NK-92 (cell line): Measurements from ENCODE around the gene LOXL4.
"Not testable (repeated sequence)": the region's sequence is repeated elsewhere in the genome, so short reads cannot be mapped to it uniquely, and the experiment has no call there.

Source experiments
- DNase-seq: peaks from one replicate; lab custom pipeline; 2025; ENCODE audit not compliant: unreplicated experiment; lab: John Stamatoyannopoulos, UW

Gene LOXL4

GRCh38 chr10:98246911-98247805 is 20.8 kb downstream of the LOXL4 start:
- no peak for DNase-seq

- no peak for DNase-seq
Observed at GRCh38 chr10:98244586-98244985, 23.4 kb downstream of the LOXL4 start.

DNA sequence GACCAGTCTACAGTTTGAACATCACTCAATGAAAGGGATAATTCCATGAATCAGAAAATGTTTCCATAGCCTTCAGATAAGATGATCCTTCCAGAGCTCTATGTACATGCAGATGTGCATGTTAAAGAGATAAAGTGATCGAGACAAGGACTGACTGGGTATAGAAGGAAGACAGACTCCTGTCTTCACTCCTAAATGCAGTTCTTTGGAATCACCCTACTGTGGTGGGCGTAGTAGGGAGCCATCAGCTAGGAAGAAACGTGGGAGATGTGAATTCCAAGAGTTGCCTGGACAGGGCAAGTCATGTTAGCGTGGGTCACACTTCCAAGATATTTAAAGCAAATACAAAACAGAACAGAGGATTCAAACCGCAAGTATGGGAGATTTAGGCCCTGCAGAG is 23.9 kb downstream of the LOXL4 start:
- no peak for DNase-seq

GRCh38 chr10:98242823-98243222 is 25.2 kb downstream of the LOXL4 start:
- DNase-seq, result no peak

- DNase-seq, result no peak
Observed at GRCh38 chr10:98240524-98240923, 27.5 kb downstream of the LOXL4 start.

GRCh38 chr10:98238391-98238790 is 29.6 kb downstream of the LOXL4 start:
- no peak for DNase-seq

DNA sequence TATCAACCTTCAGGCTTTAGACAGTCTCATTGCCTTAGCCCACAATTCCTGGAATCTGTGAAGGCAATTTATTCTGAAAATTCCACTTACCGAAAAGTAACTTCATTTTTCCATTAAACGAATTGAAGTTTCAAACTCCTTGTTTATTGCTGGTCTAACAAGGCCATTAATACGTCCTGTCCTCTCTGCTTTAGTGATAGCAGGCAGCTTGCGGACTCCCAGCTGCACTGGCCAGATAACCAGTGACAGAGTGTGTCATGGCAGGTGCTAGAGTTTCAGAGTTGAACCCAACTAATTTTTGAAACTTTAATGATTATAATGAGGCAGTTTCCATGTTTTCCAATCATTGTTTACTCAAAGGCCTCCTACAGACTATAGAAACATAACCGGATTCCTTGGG is 31.1 kb downstream of the LOXL4 start:
- DNase-seq, result no peak

DNA sequence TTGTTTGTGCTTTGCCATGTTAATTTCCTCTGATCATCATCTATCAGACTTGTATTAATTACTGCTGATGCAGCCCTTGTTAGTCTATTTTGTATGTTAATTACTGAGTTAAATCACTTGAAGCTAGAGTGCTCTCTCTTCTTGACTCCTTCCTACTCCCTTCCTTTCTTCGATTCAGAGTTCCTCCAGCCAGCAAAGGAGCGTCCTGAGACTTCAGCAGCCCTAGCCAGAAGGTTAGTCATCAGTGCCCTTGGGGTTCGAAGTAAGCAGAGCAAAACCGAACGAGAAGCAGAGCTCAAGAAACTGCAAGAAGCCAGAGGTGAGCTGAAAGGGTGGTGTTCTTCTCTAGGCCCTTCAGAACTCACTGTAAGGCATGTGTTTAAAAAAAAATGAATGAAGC is 32.1 kb downstream of the LOXL4 start:
- no peak for DNase-seq

GRCh38 chr10:98231417-98231816 is 36.6 kb downstream of the LOXL4 start:
- no peak for DNase-seq

GRCh38 chr10:98228266-98228665 is 39.7 kb downstream of the LOXL4 start:
- not testable (repeated sequence) for DNase-seq

- DNase-seq, result not testable (repeated sequence)
Observed at GRCh38 chr10:98227713-98228112, 40.3 kb downstream of the LOXL4 start.

DNA sequence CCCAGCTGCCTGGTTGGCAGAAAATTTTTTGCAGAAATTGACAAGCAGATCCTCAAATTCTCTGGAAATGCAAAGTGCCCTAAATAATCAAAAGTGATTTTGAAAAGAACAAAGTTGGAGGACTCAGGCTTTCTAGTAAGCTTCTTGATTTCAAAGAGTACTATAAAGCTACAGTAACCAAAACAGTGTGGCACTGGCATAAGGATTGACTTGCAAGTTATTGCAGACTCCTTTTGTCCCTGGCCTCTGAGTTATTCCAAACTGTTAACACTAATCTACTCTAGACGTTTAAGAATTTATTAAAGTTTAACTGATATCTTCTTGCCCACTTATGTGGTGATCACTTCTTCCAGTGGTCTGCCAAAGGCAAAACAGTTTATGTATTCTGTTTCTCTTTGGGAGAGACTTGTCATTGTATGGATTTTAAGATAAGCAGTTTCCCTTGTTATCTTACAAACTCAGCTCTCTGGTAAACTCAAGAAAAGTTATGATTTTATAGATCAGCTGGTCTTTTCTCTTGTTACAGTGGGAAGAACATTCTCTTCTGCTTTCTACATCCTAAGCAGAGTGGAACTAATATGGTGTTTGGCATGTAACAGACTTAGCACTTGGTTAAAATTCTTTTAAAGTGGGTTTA is 41.4 kb downstream of the LOXL4 start:
- no peak for DNase-seq

GRCh38 chr10:98224996-98225395 is 43.0 kb downstream of the LOXL4 start:
- DNase-seq, result no peak

- no peak for DNase-seq
Observed at GRCh38 chr10:98224509-98224908, 43.5 kb downstream of the LOXL4 start.

DNA sequence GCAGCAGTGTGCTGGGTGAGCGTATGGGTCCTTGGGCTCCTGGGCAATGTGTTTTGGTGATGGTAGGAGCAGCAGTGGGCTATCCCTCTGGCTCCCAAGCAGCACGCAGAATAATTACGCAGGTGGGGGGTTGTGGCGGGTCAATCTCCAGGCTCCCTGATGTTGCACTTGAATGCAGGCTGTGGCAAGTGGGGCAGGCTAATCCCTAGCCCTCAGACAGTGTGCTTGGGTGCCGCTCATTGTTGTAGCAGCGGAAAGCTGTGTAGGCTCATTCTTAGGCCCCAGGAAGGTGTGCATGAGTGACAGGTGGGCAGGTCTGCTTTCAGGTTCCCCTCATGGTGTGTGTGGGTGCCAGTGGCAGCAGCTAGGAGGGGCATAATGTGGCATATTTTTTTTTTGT is 44.1 kb downstream of the LOXL4 start:
- no peak for DNase-seq

DNA sequence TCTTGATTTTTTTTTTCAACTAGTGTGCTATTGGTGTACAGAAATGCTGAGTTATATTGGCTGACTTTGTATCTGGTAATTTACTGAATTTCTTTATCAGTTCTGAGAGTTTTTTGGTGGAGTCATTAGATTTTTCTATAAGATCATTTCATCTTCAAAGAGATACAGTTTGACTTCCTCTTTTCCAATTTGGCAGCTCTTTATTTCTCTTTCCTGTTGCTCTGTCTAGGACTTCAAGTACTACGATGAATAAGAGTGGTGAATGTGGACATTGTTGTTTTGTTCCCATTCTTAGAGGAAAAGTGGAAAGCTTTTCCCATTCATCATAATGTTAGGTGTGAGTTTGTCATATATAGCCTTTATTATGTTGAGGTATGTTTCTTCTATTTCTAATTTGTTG is 50.2 kb downstream of the LOXL4 start:
- DNase-seq, result no peak

GRCh38 chr10:98215373-98215772 is 52.6 kb downstream of the LOXL4 start:
- DNase-seq, result no peak

- no peak for DNase-seq
Observed at GRCh38 chr10:98213740-98214139, 54.3 kb downstream of the LOXL4 start.

- no peak for DNase-seq
Observed at GRCh38 chr10:98212196-98212595, 55.8 kb downstream of the LOXL4 start.

DNA sequence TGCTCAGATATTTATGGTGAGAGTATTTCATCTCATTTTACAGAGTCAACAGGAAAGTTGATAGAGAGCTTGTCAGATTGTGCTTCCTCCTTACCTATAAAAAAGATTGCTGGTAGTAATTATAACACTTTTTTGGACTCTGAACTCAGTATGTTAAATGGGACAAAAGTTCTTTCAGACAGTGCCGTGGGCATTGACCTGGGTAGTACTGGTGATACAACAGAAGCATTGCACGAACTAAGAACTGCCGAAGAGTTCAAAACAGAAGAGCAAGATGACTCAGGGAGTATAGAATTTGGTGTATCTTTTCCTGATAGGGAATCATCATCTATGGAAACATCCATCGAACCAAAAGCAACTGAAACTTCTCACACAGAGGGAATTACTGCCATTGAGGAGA is 58.6 kb downstream of the LOXL4 start:
- DNase-seq, result no peak

- DNase-seq, result no peak
Observed at GRCh38 chr10:98208925-98209324, 59.1 kb downstream of the LOXL4 start.

DNA sequence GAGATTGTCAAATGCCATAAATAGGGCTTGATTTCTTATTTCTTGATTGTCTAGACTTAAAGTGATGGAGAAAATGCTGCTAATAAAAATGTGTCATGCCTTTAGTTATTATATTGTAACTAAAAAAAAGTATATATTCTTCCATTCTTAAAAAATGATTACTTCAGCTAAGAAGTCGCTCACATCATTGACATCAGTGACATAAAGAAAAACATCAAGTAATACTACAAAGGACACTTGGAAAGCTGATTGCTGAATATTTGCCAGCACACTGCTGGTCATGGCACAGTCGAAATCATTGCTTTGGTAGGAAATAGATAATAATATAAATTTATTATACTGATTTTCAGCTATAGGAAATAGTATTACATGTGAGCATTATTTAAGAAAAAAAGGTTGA is 62.6 kb downstream of the LOXL4 start:
- DNase-seq, result no peak

DNA sequence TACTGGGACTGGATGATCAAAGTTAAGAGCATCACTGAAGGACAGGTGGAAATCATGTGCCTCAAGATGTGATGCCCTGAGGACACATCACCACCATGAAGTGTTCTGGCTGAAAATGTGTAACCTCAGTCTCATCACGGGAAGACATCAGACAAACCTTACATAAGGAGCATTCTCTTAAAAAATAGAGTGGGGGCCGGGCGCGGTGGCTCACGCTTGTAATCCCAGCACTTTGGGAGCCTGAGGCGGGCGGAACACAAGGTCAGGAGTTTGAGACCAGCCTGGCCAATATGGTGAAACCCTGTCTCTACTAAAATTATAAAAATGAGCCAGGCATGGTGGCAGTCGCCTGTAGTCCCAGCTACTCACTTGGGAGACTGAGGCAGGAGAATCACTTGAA is 65.6 kb downstream of the LOXL4 start:
- DNase-seq, result no peak
